Measurements from ENCODE around the gene KRTAP12-1.

KRTAP12-1 gene

DNA sequence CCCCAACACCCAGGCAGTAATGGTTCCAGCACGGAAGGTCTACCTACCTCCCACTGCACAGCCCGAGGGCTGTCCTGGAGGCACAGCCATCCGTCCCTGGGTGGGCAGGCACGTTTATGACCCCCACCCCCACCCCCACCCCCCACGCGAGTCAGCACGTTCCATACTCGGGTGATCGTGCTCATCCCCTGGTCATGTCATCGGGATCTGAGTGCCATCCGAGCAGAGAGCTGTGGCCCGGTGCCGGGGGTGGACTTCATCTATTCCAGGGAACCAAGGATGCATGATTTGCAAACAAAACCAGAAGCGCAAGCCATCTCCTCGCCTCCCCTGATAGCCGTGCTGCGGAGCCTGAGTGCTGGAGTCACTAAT lies 28.3 kb upstream of the KRTAP12-1 start:
- TF ChIP-seq CTCF (IDR thresholded peaks at IDR 0.05; ENCODE audit: low read depth, low read length) = no peak
- no peaks in the 10 kb centered on the region for H3K4me1 ChIP-seq
- H3K36me3 ChIP-seq = no peaks in the 10 kb centered on the region
- H3K9me3 ChIP-seq = no peaks in the 10 kb centered on the region
- H3K4me3 ChIP-seq (ENCODE audit: low read depth, low read length) = no peak overlapping the region
- no peak for DNase-seq
- H3K27me3 ChIP-seq = peaks cover 86% of the 10 kb centered on the region

DNA sequence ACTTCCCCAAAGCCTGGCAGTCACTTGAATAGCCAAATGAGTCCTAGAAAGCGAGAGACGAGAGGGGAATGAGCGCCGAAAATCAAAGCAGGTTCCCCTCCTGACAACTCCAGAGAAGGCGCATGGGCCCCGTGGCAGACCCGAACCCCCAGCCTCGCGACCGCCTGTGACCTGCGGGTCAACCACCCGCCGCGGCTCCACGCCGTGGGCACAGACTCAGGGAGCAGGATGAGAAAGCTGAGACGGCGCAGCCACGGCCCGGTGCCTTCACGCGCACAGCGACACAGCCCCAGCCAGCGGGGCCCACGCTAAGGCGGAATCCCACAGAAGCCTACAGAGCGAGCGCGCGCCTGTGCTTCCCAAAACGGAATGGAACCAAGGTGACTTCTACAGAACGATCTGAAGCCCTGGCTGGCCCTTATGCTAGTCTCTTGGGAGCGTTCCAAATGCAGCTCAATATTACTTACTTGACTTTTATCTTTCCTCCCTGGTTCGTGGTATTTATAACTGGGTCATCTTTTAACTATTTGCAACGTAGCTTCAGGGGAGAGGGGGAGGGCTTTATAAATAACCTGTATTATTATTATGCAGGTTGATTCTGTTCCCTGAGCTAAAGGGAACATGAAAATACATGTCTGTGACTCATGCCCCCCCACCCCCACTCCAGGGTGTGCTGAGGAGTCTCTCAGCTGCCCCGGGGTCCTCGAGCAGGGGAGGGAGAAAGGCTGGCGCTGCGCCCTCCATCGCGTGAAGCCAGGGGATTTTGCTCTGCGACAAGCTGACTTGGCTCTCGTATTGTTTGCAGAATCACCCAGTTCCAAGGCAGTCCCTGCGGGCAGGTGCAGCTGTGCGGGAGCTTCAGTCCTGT lies 27.7 kb upstream of the KRTAP12-1 start:
- Histone ChIP-seq H3K36me3 (no peaks in the 10 kb centered on the region), H3K4me3 (ENCODE audit: low read depth, low read length) (no peak overlapping the region), H3K9me3 (no peaks in the 10 kb centered on the region), H3K4me1 (no peaks in the 10 kb centered on the region), H3K27me3 (peaks cover 83% of the 10 kb centered on the region)
- no peak for DNase-seq
- TF ChIP-seq CTCF (IDR thresholded peaks at IDR 0.05; ENCODE audit: low read depth, low read length) = no peak

- TF ChIP-seq CTCF (IDR thresholded peaks at IDR 0.05; ENCODE audit: low read depth, low read length) = no peak
- no peaks in the 10 kb centered on the region for H3K36me3 ChIP-seq
- no peaks in the 10 kb centered on the region for H3K9me3 ChIP-seq
- H3K4me1 ChIP-seq = no peaks in the 10 kb centered on the region
- DNase-seq = no peak
- H3K4me3 ChIP-seq (ENCODE audit: low read depth, low read length) = no peak overlapping the region
- H3K27me3 ChIP-seq = peaks cover 85% of the 10 kb centered on the region
Measured at GRCh38 chr21:44708866-44709425, 27.0 kb upstream of the KRTAP12-1 start.

DNA sequence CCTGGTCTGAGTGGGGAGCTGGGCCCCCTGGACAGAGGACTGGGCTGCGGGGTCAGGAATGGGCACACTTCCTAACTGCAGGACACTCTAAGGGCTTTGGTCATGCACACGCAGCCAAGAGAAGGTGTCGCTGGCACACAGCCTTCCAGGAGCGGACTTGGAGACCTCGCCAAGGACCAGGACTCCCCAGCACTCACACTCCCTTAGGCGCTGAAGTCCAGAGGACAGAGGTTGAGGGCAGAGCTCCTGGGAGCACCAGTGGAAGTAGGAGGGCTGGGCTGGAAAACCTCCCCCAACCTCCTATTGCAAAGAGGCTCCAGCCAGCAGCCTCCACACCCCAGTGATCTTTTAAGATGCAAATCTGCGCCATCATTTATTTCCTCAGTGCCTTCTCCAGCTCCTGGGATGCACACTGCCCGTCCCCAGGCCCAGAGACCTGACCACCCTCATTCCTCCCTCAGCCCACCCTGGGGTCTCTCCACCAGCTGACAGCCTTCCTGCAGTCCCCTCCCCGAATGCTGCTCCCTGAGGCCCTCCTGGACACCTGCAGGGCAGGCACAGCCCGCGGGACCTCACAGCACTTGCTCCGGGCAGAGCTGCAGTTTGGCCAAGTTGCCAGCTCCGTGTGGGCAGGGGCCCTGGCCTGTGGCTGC lies 26.4 kb upstream of the KRTAP12-1 start:
- no peak overlapping the region for H3K4me3 ChIP-seq (ENCODE audit: low read depth, low read length)
- H3K27me3 ChIP-seq = peaks cover 85% of the 10 kb centered on the region
- TF ChIP-seq CTCF (IDR thresholded peaks at IDR 0.05; ENCODE audit: low read depth, low read length) = no peak
- H3K4me1 ChIP-seq = no peaks in the 10 kb centered on the region
- no peaks in the 10 kb centered on the region for H3K36me3 ChIP-seq
- no peak for DNase-seq
- no peaks in the 10 kb centered on the region for H3K9me3 ChIP-seq

GRCh38 chr21:44706706-44707581 lies 25.0 kb upstream of the KRTAP12-1 start:
- DNase-seq = no peak
- no peaks in the 10 kb centered on the region for H3K36me3 ChIP-seq
- H3K9me3 ChIP-seq = no peaks in the 10 kb centered on the region
- TF ChIP-seq CTCF (IDR thresholded peaks at IDR 0.05; ENCODE audit: low read depth, low read length) = no peak
- H3K4me1 ChIP-seq = no peaks in the 10 kb centered on the region
- no peak overlapping the region for H3K4me3 ChIP-seq (ENCODE audit: low read depth, low read length)
- peaks cover 86% of the 10 kb centered on the region for H3K27me3 ChIP-seq

Data from BE2C (cell line).